Esophagus squamous epithelium (tissue), 4 donors: ENCODE data around the gene KCNQ1.

Source experiments
- CTCF ChIP-seq, 6 experiments: fragments of 450-650 bp in 4 of 6; fragments of 200-600 bp in 2 of 6; sonication (generic) in 2 of 6; IDR thresholded peaks; one replicate each; pipeline ENCODE4 v1.5.1; 2016 to 2019; ENCODE audit warnings: antibody characterized with exemption in 6 of 6, mild to moderate bottlenecking in 4 of 6, moderate library complexity in 4 of 6
- POLR2A ChIP-seq, 4 donors: fragments of 450-650 bp; IDR thresholded peaks; one replicate each; pipeline ENCODE4 v1.6.1; 2017; ENCODE audit warnings: antibody characterized with exemption in 4 of 4, mild to moderate bottlenecking in 4 of 4, moderate library complexity in 3 of 4

- no peak for TF ChIP-seq CTCF (IDR thresholded peaks at IDR 0.05)
- TF ChIP-seq POLR2A (IDR thresholded peaks at IDR 0.05): no peak
These were observed 371.1 kb downstream of the KCNQ1 start for GRCh38 chr11:2815762-2816496.
